Loucy (cell line): ENCODE measurements around the gene JKAMP.

Experiments
- H2AFZ ChIP-seq: fragments of 200-600 bp; sonication (generic); 2 replicates; pipeline ENCODE4 v1.6.0; 2016; ENCODE audit warnings: antibody characterized with exemption, mild to moderate bottlenecking, low read length, moderate library complexity
- H3F3A ChIP-seq: fragments of 200-600 bp; 2 replicates; pipeline ENCODE4 v1.6.0; 2016; ENCODE audit warnings: antibody characterized with exemption, low read depth, mild to moderate bottlenecking
- H3K27me3 ChIP-seq: fragments of 200-600 bp; sonication (generic); 2 replicates; pipeline ENCODE4 v1.6.1; 2014; ENCODE audit warnings: low read length, mild to moderate bottlenecking; ENCODE audit not compliant: insufficient read depth, poor library complexity, severe bottlenecking
- H3K36me3 ChIP-seq: fragments of 200-600 bp; sonication (generic); 2 replicates; pipeline ENCODE4 v1.6.1; 2016; ENCODE audit warnings: low read length; ENCODE audit not compliant: insufficient read depth
- H3K4me1 ChIP-seq: fragments of 200-600 bp; sonication (generic); 2 replicates; pipeline ENCODE4 v1.5.1; 2014; ENCODE audit warnings: low read length, mild to moderate bottlenecking; ENCODE audit not compliant: insufficient read depth, poor library complexity, severe bottlenecking
- H3K4me2 ChIP-seq: fragments of 200-600 bp; sonication (generic); 2 replicates; pipeline ENCODE4 v1.6.0; 2014; ENCODE audit warnings: antibody characterized with exemption, low read length, low read depth, mild to moderate bottlenecking; ENCODE audit not compliant: poor library complexity, severe bottlenecking
- H3K4me3 ChIP-seq: fragments of 200-600 bp; sonication (generic); 2 replicates; pipeline ENCODE4 v1.5.1; 2014; ENCODE audit warnings: low read length, mild to moderate bottlenecking, mixed read lengths; ENCODE audit not compliant: poor library complexity, severe bottlenecking
- H3K79me2 ChIP-seq: fragments of 200-600 bp; sonication (generic); 2 replicates; pipeline ENCODE4 v1.6.1; 2014; ENCODE audit warnings: low read length; ENCODE audit not compliant: insufficient read depth
- H3K9ac ChIP-seq: fragments of 200-600 bp; sonication (generic); 2 replicates; pipeline ENCODE4 v1.6.0; 2014; ENCODE audit warnings: mild to moderate bottlenecking, low read depth, low read length, moderate library complexity; ENCODE audit not compliant: poor library complexity, severe bottlenecking
- H3K9me2 ChIP-seq: fragments of 200-600 bp; sonication (generic); replicated peaks from 2 replicates; pipeline ENCODE4 v1.6.1; 2016; ENCODE audit warnings: low read depth, low read length, mixed read lengths
- H3K9me3 ChIP-seq: fragments of 200-600 bp; sonication (generic); 2 replicates; pipeline ENCODE4 v1.6.1; 2014; ENCODE audit warnings: mild to moderate bottlenecking, antibody characterized with exemption, low read length, low read depth; ENCODE audit not compliant: insufficient read depth
- H4K20me1 ChIP-seq: fragments of 200-600 bp; sonication (generic); 2 replicates; pipeline ENCODE4 v1.6.0; 2014; ENCODE audit warnings: antibody characterized with exemption, low read length, mild to moderate bottlenecking; ENCODE audit not compliant: insufficient read depth, poor library complexity, severe bottlenecking
- EZH2phosphoT487 ChIP-seq: fragments of 200-600 bp; IDR thresholded peaks from 2 replicates; pipeline ENCODE4 v1.6.1; 2018; ENCODE audit warnings: antibody characterized with exemption, mild to moderate bottlenecking, moderate library complexity, borderline replicate concordance
- TF ChIP-seq, protein P1 (sequence below): fragments of 200-600 bp; sonication (generic); conservative IDR thresholded peaks from 2 replicates; pipeline ENCODE4 v1.5.1; 2014; ENCODE audit warnings: mild to moderate bottlenecking, antibody characterized with exemption, low read length

Gene JKAMP

DNA sequence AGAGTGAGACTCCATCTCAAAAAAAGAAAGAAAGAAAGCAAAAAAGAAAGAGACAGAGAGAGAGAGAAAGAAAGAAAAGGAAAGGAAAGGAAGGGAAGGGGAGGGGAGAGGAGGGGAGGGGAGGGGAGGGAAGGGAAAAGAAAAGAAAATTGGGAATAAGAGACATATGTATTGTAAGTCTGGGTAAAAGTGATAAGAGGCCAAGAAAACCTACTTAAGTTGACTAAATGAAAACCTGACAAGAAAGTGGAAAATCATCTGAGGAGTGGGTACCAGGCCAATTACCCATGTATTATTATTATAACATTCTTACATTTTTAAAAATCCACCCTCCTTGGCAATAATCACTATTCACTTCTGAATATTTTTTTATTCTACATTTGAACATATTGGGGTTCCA, 46.0 kb downstream of the JKAMP start:
- Histone ChIP-seq H3K27me3 (no peaks in the 10 kb centered on the region), H3K9me2 (no peaks in the 10 kb centered on the region), H3K9me3 (no peaks in the 10 kb centered on the region), H4K20me1 (no peaks in the 10 kb centered on the region), H3K79me2 (no peaks in the 10 kb centered on the region), H3K4me3 (no peak overlapping the region), H3K9ac (no peak overlapping the region), H2AFZ (no peak overlapping the region), H3K4me1 (no peaks in the 10 kb centered on the region), H3K36me3 (no peaks in the 10 kb centered on the region), H3K4me2 (no peak overlapping the region), H3F3A (no peaks in the 10 kb centered on the region)
- no peak for TF ChIP-seq EZH2phosphoT487
- TF ChIP-seq, protein P1, sequence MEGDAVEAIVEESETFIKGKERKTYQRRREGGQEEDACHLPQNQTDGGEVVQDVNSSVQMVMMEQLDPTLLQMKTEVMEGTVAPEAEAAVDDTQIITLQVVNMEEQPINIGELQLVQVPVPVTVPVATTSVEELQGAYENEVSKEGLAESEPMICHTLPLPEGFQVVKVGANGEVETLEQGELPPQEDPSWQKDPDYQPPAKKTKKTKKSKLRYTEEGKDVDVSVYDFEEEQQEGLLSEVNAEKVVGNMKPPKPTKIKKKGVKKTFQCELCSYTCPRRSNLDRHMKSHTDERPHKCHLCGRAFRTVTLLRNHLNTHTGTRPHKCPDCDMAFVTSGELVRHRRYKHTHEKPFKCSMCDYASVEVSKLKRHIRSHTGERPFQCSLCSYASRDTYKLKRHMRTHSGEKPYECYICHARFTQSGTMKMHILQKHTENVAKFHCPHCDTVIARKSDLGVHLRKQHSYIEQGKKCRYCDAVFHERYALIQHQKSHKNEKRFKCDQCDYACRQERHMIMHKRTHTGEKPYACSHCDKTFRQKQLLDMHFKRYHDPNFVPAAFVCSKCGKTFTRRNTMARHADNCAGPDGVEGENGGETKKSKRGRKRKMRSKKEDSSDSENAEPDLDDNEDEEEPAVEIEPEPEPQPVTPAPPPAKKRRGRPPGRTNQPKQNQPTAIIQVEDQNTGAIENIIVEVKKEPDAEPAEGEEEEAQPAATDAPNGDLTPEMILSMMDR = no peak

DNA sequence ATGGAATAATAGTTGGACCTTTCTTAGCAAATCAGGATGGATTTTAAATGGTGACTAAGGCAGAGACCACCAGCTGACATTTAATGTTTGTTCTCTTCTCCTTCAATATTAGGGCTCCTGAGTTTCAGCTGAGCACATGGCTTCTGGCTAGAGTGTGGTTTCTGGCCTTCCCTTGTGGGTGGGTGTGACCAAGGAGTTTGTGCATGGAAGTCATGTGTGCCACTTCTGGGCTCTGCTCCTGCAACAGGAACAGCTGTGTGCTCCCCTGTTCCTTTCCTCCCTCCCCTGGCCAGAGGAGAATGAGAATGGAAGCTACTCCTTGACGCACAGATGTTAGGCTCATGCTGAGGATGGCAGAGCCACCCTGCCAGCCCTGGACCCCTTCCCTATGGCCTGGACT, 48.1 kb downstream of the JKAMP start:
- Histone ChIP-seq H3K9ac (no peak overlapping the region), H3K9me2 (no peaks in the 10 kb centered on the region), H3K9me3 (no peaks in the 10 kb centered on the region), H3K4me1 (no peaks in the 10 kb centered on the region), H2AFZ (no peak overlapping the region), H3K4me3 (no peak overlapping the region), H3K36me3 (no peaks in the 10 kb centered on the region), H3K27me3 (no peaks in the 10 kb centered on the region), H3K4me2 (no peak overlapping the region), H4K20me1 (no peaks in the 10 kb centered on the region), H3K79me2 (no peaks in the 10 kb centered on the region), H3F3A (no peaks in the 10 kb centered on the region)
- no peak for TF ChIP-seq EZH2phosphoT487
- TF ChIP-seq, protein P1 = no peak

DNA sequence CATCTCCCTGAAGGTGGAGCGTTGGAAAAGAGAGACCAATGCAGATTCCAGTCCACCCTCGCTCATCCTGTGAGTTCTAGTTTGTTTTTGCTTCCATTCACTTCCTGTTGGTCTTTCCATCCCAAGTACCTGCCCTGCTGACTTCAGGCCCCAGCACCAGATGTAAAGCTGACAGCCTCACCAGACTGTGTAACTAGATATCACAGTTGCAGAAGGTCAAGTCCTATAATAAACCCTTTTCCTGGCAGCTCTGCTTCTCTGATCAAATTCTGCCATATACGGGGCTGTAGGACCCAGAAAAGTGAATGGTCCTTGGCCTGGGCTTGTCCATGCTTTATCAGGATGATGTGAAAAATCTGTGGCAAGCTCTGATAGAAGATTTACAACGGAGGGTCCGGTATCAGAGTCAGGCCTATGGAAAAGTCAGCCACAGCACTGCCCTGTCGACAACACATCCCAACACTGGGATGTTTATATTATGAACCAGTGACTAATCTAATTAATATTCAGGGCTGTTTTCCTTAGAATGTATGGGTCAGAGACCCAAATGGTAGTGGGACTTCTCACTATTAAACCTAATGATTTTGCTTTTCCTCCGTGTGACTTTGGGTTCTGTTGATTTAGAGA, 50.2 kb downstream of the JKAMP start:
- no peaks in the 10 kb centered on the region for H3K4me1 ChIP-seq
- H3K9me3 ChIP-seq = no peaks in the 10 kb centered on the region
- no peaks in the 10 kb centered on the region for H3K79me2 ChIP-seq
- no peak overlapping the region for H3K9ac ChIP-seq
- no peaks in the 10 kb centered on the region for H3F3A ChIP-seq
- no peaks in the 10 kb centered on the region for H3K27me3 ChIP-seq
- H3K4me3 ChIP-seq = no peak overlapping the region
- TF ChIP-seq EZH2phosphoT487 = no peak
- TF ChIP-seq, protein P1 = no peak
- no peak overlapping the region for H3K4me2 ChIP-seq
- no peaks in the 10 kb centered on the region for H4K20me1 ChIP-seq
- no peak overlapping the region for H2AFZ ChIP-seq
- no peaks in the 10 kb centered on the region for H3K9me2 ChIP-seq
- no peaks in the 10 kb centered on the region for H3K36me3 ChIP-seq
